Pulmonary artery endothelial cell (primary cell): ENCODE data around the gene NDE1. TPM values are rescaled to one million over a fixed set of nuclear protein-coding genes. Genes with fewer than 3 reads are reported as not detected.

Experiments
- DNase-seq: peaks from one replicate; pipeline ENCODE4 v3.0.0-alpha.2; 2011; ENCODE audit warnings: low read depth, low spot score
- total RNA-seq: library from RNA; depleted of rRNA; stranded (reverse); fragments of >200 nt; gene quantifications from 2 replicates; pipeline ENCODE4 v1.2.3, GENCODE V29; 2014

The NDE1 gene
- total RNA-seq, 1 donor from 2014 or later, result 49.8 TPM

DNA sequence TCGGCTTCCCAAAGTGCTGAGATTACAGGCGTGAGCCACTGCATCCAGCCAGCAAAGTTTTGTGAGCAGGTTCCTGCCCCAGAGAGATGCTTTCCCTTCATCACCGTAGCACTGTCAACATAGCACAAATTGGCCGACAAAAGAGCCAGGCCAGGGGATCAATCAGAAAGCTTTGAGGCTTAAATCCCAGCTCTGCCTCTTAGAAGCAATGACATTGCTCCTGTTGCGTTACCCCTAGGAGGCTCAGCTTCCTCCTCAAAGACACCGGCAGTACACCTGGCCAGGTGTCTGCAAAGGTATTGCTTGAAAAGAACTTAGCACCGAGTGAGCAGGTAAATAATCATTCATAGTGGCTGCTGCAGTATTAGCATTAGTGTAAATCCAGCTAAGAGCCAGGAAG, 86.5 kb downstream of the NDE1 start:
- no peak for DNase-seq

DNA sequence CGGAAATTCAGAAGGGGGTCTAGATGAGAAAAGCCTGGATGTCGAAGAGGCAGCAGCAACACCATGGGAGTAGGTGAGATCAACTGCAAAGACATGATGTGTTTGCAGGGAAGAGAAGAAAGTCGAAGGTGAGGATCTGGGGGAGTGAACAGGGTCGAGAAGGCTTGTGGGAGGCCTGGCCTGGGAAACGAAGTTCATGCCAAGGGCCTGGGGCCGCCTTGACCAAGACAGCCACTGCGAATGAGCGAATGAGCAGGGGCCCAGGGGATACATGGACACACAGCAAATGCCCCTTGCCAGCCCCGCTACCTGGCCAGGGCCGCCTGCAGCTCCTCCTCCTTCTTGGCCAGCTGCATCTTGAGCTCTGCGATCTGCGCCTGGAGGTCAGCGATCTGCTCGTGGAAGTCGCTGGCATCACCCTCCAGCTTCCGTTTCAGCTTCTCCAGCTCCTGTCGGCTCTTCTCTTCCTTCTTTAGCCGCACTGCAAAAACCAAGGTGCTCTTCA, 87.1 kb downstream of the NDE1 start:
- DNase-seq, result no peak

- no peak for DNase-seq
Measured at GRCh38 chr16:15739464-15739863, 89.4 kb downstream of the NDE1 start.

GRCh38 chr16:15739950-15740349, 89.9 kb downstream of the NDE1 start:
- no peak for DNase-seq

- DNase-seq, result no peak
Measured at GRCh38 chr16:15741207-15741871, 91.3 kb downstream of the NDE1 start.

GRCh38 chr16:15742716-15743115, 92.7 kb downstream of the NDE1 start:
- DNase-seq, result no peak

DNA sequence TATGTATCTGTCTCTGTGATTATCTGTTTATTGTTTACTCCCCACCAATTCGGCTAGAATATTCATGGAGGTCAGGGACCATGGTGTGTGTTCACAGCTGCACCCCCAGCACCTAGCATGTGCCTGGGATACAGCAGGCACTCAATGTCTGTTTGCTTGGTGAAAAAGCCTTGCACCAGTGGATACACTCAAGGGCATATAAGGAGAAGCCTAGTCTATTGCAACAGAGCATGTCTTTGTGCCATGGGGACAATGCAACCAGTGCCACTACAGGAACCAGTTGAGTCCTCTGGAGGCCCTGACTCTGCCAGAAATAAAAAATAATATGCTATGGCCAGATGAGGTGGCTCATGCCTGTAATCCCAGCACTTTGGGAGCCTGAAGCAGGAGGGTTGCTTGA, 93.6 kb downstream of the NDE1 start:
- no peak for DNase-seq

DNA sequence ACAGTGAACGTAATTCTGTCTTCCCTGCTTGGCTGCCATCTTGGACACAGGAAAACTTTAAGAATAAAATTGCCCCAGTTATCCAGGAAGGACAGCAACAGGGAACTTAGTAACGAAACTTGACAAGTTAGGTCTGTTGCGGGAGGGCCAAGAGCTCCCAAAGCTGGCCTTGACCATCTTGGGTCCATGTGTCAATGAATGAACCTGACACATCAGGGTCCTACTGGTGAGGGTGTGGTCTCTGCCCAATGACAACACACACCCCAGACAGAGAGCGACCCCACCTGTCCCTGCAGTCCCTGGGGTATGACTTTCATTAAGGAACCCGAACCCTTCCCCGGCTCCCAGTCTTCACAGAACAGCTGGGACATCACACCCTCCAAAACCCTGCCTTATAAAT, 96.3 kb downstream of the NDE1 start:
- no peak for DNase-seq

GRCh38 chr16:15747937-15748336, 97.9 kb downstream of the NDE1 start:
- no peak for DNase-seq

DNA sequence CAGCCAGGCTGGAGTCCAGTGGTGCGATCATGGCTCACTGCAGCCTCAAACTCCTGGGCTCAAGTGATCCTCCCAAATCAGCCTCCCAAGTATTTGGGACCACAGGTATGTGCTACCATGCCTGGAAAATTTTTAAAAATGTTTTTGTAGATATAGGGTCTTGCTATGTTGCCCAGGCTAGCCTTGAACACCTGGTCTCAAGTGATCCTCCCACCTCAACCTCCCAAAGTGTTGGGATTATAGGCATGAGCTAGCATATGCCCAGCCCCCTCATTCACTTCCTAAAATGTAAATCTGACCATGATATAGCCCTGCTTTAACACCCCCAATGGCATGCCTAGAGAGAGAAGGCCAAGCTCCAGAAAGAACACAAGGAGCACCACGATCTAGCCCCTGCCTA, 98.6 kb downstream of the NDE1 start:
- DNase-seq, result no peak

DNA sequence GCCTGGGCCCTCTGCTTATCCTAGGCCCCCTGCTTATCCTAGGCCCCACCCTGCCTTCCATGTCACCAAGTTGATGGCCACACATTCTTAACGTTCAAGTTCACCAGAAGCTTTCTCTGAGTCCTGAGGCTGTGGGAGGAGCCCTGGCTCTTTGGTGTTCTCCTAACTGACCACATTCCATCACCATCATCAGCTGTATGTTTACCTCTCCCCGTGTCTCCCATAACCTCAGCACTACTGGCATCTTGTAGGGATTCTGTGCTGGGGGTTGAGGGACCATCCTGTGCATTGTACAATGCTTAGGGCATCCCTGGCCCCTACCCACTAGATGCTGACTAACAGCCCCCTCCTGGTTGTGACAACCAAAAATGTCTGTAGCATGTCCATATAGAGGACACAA, 99.3 kb downstream of the NDE1 start:
- DNase-seq, result no peak

- DNase-seq, result no peak
Measured at GRCh38 chr16:15749985-15750384, 99.9 kb downstream of the NDE1 start.

DNA sequence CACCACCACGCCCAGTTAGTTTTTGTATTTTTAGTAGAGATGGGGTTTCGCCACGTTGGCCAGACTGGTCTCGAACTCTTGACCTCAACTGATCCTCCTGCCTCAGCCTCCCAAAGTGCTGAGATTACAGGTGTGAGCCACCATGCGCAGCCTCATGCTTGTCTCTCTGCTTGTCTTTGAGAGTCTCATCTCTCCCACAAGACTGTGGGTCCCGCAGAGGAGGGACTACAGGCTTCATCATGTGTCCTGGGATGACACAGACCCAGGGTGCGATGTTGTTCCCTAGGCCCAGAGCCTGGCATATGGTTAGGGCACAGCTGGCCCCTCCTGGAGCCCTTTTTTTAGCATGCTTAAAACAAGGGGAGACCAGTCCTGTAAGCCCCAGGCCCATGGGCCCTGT, 101.9 kb downstream of the NDE1 start:
- DNase-seq, result no peak

DNA sequence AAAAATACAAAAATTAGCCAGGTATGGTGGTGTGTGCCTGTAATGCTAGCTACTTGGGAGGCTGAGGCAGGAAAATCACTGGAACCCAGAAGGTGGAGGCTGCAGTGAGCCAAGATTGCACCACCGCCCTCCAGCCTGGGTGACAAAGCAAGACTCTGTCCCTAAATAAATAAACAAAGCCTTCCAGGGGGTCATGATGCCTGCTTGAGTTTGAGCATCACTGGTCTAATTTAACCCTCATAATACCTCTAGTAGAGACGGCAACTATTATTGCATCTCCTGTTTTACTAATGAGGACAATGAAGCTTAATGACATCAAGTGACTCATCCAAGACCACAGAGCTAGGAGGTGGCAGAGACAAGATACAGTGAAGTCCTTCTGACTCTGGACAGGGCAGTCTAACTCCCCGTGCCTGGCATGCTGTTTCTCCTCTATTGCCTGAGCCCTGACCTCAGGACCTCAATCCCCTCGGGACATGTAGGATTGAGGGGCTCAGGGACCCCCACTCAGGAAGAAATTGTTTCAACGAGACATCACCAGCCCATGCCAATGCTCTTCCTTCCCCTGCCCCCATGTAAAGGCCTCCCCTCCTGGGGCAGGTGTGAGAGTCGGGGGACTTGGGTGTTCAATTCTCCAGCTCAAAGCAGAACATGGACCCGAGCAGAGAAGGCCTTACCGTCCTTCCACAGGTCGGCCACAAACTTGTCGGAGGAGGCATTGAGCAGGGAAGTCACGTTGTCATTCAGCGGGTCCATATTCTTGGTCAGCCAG, 102.9 kb downstream of the NDE1 start:
- no peak for DNase-seq

GRCh38 chr16:15754821-15755534, 104.9 kb downstream of the NDE1 start:
- no peak for DNase-seq

DNA sequence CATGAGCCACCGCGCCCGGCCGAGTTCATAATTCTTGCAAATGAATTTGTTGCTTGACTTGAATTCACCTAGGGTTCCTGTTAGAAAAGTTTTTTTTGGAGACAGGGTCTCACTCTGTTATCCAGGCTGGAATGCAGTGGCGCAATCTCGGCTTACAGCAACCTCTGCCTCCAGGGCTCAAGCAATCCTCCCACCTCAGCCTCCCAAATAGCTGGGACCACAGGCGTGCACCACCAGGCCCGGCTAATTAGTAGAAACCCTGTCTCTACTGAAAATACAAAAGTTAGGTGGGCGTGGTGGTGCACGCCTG, 107.0 kb downstream of the NDE1 start:
- DNase-seq, result no peak

GRCh38 chr16:15757630-15758251, 107.7 kb downstream of the NDE1 start:
- no peak for DNase-seq

- no peak for DNase-seq
Measured at GRCh38 chr16:15759070-15759469, 109.0 kb downstream of the NDE1 start.

DNA sequence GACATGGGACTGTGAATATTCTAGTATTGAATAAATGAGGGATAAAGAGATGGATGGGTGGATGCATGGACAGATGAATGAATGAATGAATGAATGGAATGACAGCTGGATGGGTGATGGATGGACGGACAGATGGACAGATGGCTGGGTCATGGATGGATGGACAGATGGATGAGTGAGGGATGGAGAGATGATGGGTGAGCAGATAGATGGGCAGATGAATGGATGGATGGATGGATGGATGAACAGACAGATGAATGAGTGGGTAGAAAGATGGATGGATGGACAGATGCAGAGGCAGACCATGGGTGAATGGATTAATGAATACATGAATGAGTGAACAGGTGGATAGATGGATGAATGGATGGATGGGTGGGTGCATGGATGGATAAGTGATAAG, 110.1 kb downstream of the NDE1 start:
- DNase-seq, result no peak

- DNase-seq, result no peak
Measured at GRCh38 chr16:15764112-15764511, 114.1 kb downstream of the NDE1 start.

DNA sequence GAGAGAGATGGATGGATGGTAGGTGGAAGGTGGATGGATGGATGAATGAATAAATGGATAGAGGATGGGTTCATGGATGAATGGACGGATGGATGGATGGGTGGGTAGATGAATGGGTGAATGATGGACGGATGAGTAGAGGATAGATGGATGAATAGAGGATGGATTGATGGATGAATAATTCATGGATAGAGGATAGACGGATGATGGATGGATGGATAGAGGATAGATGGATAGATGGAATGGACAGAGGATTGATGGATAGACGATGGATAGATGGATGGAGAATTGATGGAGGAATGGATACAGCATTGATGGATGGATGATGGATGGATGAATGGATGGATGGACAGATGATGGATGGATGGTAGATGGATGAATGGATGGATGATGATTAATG, 115.1 kb downstream of the NDE1 start:
- no peak for DNase-seq

GRCh38 chr16:15765880-15766279, 115.8 kb downstream of the NDE1 start:
- no peak for DNase-seq
